ENCODE results near the gene RTEL1.
"Not testable (repeated sequence)": the region's sequence is repeated elsewhere in the genome, so short reads cannot be mapped to it uniquely, and the experiment has no call there.

RTEL1 gene

DNA sequence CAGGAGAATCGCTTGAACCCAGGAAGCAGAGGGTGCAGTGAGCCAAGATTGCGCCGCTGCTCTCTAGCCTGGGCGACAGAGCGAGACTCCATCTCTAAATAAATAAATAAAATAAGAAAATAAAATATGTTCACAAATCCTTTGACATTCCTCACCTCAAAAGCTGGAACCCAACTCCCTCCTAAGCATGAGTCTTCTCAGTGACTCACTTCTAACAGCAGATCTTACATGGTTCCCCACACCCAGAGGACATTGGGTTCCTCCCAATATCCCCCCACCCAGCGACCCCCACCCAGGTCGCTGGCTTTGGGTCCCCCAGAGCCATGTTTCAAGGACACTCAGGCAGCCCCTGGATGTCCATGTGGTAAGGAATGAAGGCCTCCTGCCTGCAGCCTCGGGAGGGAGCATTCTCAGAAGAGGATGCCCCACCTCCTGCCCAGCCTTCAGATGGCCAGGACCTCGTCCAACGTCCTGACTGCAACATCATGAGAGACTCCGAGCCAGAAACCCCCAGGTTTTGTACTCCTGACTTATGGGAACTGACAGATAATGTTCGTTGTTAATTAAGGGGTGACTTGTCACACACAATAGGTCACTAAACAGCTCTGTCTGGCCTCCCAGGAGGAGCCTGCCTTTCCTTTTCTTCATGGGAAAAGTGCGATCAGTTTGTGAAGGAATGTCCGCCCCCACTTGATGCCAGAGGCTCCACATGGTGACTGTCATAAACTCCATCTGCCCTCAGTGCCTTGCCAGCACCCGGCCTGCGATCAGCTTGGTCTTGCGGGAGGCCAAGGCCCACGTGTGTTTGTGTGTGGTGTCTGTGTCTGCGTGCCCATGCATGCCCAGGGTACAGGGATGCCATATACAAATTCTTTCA, 21.1 kb upstream of the RTEL1 start:
- H3K4me1 ChIP-seq (ENCODE audit: insufficient read depth, low read length), result peaks cover 7% of the 10 kb centered on the region
- no peaks in the 10 kb centered on the region for H3K9me3 ChIP-seq (ENCODE audit: low read length)
- no peak overlapping the region for H3K4me3 ChIP-seq (ENCODE audit: low read length)
- H3K36me3 ChIP-seq (ENCODE audit: insufficient read depth, low read length), result peaks cover 6% of the 10 kb centered on the region
- no peaks in the 10 kb centered on the region for H3K27me3 ChIP-seq (ENCODE audit: insufficient read depth, low read length)
- no peak overlapping the region for H2AFZ ChIP-seq (ENCODE audit: low read depth, low read length)

DNA sequence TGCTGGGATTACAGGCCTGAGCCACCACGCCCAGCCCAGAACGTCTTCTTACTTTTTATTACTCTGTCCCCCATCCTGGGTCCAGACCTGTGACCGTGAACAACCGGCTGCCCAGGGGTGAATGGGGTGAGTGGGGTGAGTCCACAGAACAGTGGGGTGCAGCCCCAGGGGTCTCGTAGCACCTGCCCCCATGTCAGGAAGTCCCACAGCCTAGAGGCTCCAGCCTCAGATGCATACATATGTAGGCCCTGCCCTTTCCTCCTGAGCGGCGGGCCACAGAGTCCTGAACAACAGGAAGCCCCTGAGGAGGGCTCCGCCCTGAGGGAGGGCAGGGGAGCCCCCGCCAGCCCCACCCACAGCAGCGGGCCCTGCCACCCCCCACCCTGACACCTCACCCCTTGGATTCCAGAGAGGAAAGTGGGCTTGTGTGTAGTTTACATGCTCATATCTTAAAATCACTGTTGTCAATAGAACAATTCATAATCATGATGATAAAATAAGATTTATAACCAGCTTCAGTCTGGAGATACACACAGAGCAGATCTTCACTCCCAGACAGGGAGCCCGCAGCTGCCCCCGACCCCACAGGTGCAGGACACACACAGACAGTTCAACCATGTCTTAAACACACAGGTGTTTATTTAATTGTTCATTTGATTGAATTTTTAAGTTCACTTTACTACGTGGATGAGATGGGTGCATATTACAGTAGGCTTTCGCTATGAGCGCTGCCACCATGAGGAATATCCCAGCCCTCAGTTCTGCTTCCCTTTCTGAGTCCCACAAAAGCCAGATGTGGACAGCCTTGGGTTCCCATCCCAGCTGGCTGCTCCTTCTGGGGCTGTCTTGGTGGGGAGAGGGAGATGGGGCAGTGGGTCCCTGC, 18.8 kb upstream of the RTEL1 start:
- peaks cover 2% of the 10 kb centered on the region for H3K9me3 ChIP-seq (ENCODE audit: low read length)
- H2AFZ ChIP-seq (ENCODE audit: low read depth, low read length), result no peak overlapping the region
- no peak overlapping the region for H3K4me3 ChIP-seq (ENCODE audit: low read length)
- peaks cover 21% of the 10 kb centered on the region for H3K36me3 ChIP-seq (ENCODE audit: insufficient read depth, low read length)
- H3K4me1 ChIP-seq (ENCODE audit: insufficient read depth, low read length), result peaks cover 7% of the 10 kb centered on the region
- H3K27me3 ChIP-seq (ENCODE audit: insufficient read depth, low read length), result no peaks in the 10 kb centered on the region

GRCh38 chr20:63640086-63640485, 18.0 kb upstream of the RTEL1 start:
- no peak overlapping the region for H2AFZ ChIP-seq (ENCODE audit: low read depth, low read length)
- peaks cover 7% of the 10 kb centered on the region for H3K4me1 ChIP-seq (ENCODE audit: insufficient read depth, low read length)
- no peak overlapping the region for H3K4me3 ChIP-seq (ENCODE audit: low read length)
- H3K9me3 ChIP-seq (ENCODE audit: low read length), result peaks cover 2% of the 10 kb centered on the region
- H3K36me3 ChIP-seq (ENCODE audit: insufficient read depth, low read length), result peaks cover 21% of the 10 kb centered on the region
- no peaks in the 10 kb centered on the region for H3K27me3 ChIP-seq (ENCODE audit: insufficient read depth, low read length)

- not testable (repeated sequence) for H2AFZ ChIP-seq (ENCODE audit: low read depth, low read length); H3K9me3 ChIP-seq (ENCODE audit: low read length); H3K4me3 ChIP-seq (ENCODE audit: low read length); H3K27me3 ChIP-seq (ENCODE audit: insufficient read depth, low read length); H3K4me1 ChIP-seq (ENCODE audit: insufficient read depth, low read length)
- peaks cover 21% of the 10 kb centered on the region for H3K36me3 ChIP-seq (ENCODE audit: insufficient read depth, low read length)
Observed at GRCh38 chr20:63640686-63641085, 17.4 kb upstream of the RTEL1 start.

GRCh38 chr20:63641146-63641791, 16.8 kb upstream of the RTEL1 start:
- peaks cover 2% of the 10 kb centered on the region for H3K9me3 ChIP-seq (ENCODE audit: low read length)
- H2AFZ ChIP-seq (ENCODE audit: low read depth, low read length), result no peak overlapping the region
- no peak overlapping the region for H3K4me3 ChIP-seq (ENCODE audit: low read length)
- peaks cover 7% of the 10 kb centered on the region for H3K4me1 ChIP-seq (ENCODE audit: insufficient read depth, low read length)
- H3K36me3 ChIP-seq (ENCODE audit: insufficient read depth, low read length), result peaks cover 26% of the 10 kb centered on the region
- no peaks in the 10 kb centered on the region for H3K27me3 ChIP-seq (ENCODE audit: insufficient read depth, low read length)

- Histone ChIP-seq H2AFZ (ENCODE audit: low read depth, low read length) (no peak overlapping the region), H3K36me3 (ENCODE audit: insufficient read depth, low read length) (peaks cover 26% of the 10 kb centered on the region), H3K9me3 (ENCODE audit: low read length) (peaks cover 2% of the 10 kb centered on the region), H3K4me1 (ENCODE audit: insufficient read depth, low read length) (peaks cover 5% of the 10 kb centered on the region), H3K4me3 (ENCODE audit: low read length) (no peak overlapping the region), H3K27me3 (ENCODE audit: insufficient read depth, low read length) (no peaks in the 10 kb centered on the region)
Observed at GRCh38 chr20:63641792-63642523, 16.2 kb upstream of the RTEL1 start.

- Histone ChIP-seq H3K4me1 (ENCODE audit: insufficient read depth, low read length) (no peaks in the 10 kb centered on the region), H3K36me3 (ENCODE audit: insufficient read depth, low read length) (peaks cover 26% of the 10 kb centered on the region), H3K27me3 (ENCODE audit: insufficient read depth, low read length) (no peaks in the 10 kb centered on the region), H3K4me3 (ENCODE audit: low read length) (no peak overlapping the region), H3K9me3 (ENCODE audit: low read length) (peaks cover 2% of the 10 kb centered on the region), H2AFZ (ENCODE audit: low read depth, low read length) (no peak overlapping the region)
Observed at GRCh38 chr20:63642527-63643247, 15.4 kb upstream of the RTEL1 start.

DNA sequence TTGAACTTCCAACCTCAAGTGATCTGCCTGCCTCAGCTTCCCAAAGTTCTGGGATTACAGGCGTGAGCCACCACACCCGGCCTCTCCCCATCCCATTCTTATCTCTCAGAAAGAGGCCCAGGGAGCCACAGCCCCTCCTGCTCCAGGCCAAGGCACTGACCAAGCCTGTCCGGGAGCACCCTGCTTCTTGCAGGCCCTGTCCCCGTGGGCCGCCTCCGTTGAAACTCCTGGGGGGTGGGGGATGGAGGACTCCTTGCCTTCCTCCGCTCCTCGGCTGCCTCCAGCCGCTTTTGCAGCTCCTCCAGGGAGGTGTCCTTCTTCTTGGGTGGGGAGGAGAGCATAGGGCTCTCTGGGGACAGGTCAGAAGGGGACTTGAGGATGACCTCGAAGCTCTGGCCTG, 14.6 kb upstream of the RTEL1 start:
- H2AFZ ChIP-seq (ENCODE audit: low read depth, low read length), result no peak overlapping the region
- H3K9me3 ChIP-seq (ENCODE audit: low read length), result peaks cover 2% of the 10 kb centered on the region
- no peaks in the 10 kb centered on the region for H3K4me1 ChIP-seq (ENCODE audit: insufficient read depth, low read length)
- H3K36me3 ChIP-seq (ENCODE audit: insufficient read depth, low read length), result peaks cover 30% of the 10 kb centered on the region
- no peak overlapping the region for H3K4me3 ChIP-seq (ENCODE audit: low read length)
- H3K27me3 ChIP-seq (ENCODE audit: insufficient read depth, low read length), result no peaks in the 10 kb centered on the region

DNA sequence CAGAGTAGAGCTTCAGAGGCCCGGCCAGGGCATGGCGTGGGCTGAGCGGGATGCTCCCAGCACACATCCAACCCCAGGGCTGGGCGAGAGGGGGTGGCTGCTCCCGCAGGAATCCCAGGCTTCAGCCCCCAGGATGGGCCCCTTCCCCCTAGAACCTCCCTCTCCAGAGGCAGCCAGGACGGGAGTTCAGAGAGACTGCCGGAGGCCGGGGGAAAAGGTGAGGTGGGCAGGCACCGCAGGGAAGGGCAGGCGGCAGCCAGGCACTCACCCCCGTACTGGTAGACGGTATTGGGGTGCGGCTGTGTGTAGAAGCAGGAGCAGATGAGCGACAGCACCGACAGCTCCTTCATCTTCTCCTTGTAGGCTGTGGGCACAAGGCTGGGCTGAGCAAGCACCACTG, 14.2 kb upstream of the RTEL1 start:
- H3K9me3 ChIP-seq (ENCODE audit: low read length), result peaks cover 2% of the 10 kb centered on the region

GRCh38 chr20:63645218-63645617, 12.9 kb upstream of the RTEL1 start:
- Histone ChIP-seq H3K4me1 (ENCODE audit: insufficient read depth, low read length) (no peaks in the 10 kb centered on the region), H3K36me3 (ENCODE audit: insufficient read depth, low read length) (peaks cover 33% of the 10 kb centered on the region), H2AFZ (ENCODE audit: low read depth, low read length) (no peak overlapping the region), H3K9me3 (ENCODE audit: low read length) (peaks cover 2% of the 10 kb centered on the region), H3K4me3 (ENCODE audit: low read length) (no peak overlapping the region), H3K27me3 (ENCODE audit: insufficient read depth, low read length) (no peaks in the 10 kb centered on the region)

More for the DNA sequence above, 14.2 kb upstream of the RTEL1 start:
- H3K27me3 ChIP-seq (ENCODE audit: insufficient read depth, low read length), result no peaks in the 10 kb centered on the region
- H3K36me3 ChIP-seq (ENCODE audit: insufficient read depth, low read length), result peaks cover 35% of the 10 kb centered on the region
- H3K4me3 ChIP-seq (ENCODE audit: low read length), result no peak overlapping the region
- H3K4me1 ChIP-seq (ENCODE audit: insufficient read depth, low read length), result no peaks in the 10 kb centered on the region
- H2AFZ ChIP-seq (ENCODE audit: low read depth, low read length), result no peak overlapping the region

DNA sequence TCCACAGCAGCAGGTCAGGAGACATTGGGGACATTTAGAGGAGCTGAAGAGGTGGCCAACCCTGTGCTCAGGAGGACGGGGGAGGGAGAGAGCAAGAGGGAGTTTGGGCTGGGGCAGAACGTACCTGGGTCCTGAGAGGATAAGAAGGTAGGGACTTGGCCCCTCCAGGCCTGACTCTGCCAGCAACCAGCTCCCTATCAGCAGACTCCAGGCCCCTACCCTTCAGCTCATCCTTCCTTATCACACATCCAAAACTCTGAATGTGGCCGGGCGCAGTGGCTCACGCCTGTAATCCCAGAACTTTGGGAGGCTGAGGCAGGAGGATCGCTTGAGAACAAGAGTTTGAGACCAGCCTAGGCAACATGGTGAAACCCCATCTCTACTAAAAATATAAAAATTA, 9.9 kb upstream of the RTEL1 start:
- Histone ChIP-seq H3K36me3 (ENCODE audit: insufficient read depth, low read length) (peaks cover 22% of the 10 kb centered on the region), H3K27me3 (ENCODE audit: insufficient read depth, low read length) (no peaks in the 10 kb centered on the region), H3K4me3 (ENCODE audit: low read length) (no peak overlapping the region), H3K9me3 (ENCODE audit: low read length) (no peaks in the 10 kb centered on the region), H3K4me1 (ENCODE audit: insufficient read depth, low read length) (peaks cover 13% of the 10 kb centered on the region), H2AFZ (ENCODE audit: low read depth, low read length) (no peak overlapping the region)
